ENCODE measurements around the gene ARL8A.
A peak's percentile ranks its signal among the peaks of the same experiment; 100 is the strongest.

GRCh38 chr1:202101184-202101583 is 43.4 kb downstream of the ARL8A start:
- TF ChIP-seq, protein P1, sequence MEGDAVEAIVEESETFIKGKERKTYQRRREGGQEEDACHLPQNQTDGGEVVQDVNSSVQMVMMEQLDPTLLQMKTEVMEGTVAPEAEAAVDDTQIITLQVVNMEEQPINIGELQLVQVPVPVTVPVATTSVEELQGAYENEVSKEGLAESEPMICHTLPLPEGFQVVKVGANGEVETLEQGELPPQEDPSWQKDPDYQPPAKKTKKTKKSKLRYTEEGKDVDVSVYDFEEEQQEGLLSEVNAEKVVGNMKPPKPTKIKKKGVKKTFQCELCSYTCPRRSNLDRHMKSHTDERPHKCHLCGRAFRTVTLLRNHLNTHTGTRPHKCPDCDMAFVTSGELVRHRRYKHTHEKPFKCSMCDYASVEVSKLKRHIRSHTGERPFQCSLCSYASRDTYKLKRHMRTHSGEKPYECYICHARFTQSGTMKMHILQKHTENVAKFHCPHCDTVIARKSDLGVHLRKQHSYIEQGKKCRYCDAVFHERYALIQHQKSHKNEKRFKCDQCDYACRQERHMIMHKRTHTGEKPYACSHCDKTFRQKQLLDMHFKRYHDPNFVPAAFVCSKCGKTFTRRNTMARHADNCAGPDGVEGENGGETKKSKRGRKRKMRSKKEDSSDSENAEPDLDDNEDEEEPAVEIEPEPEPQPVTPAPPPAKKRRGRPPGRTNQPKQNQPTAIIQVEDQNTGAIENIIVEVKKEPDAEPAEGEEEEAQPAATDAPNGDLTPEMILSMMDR (IDR thresholded peaks at IDR 0.05) = peak; percentile 13; the same call in 1 of the 2 replicates
- TF ChIP-seq ZFX (IDR thresholded peaks at IDR 0.05; ENCODE audit: borderline replicate concordance) = no peak

Measured in 22Rv1 (cell line).